Right cardiac atrium (tissue), 5 donors: ENCODE measurements around the gene MT4. TPM values are rescaled to one million over a fixed set of nuclear protein-coding genes. Genes with fewer than 3 reads are reported as not detected.

Experiments used
- ATAC-seq, 2 donors: fragments of 200-7000 bp; cut with Tn5 transposase; one replicate each; pipeline versions ENCODE4 v1.8.0 to v1.9.1; 2020; ENCODE audit warnings: moderate library complexity in 2 of 2, mild to moderate bottlenecking in 1 of 2
- DNase-seq, 3 donors: peaks; one replicate each; pipeline ENCODE4 v3.0.0-alpha.2; 2020
- H3K27ac ChIP-seq: one replicate; pipeline ENCODE4 v1.5.1; 2013; ENCODE audit warnings: mild to moderate bottlenecking, low read length, control low read depth, moderate library complexity
- H3K27me3 ChIP-seq: one replicate; pipeline ENCODE4 v1.6.1; 2013; ENCODE audit not compliant: control insufficient read depth, insufficient read depth
- H3K4me1 ChIP-seq: one replicate; pipeline ENCODE4 v1.6.1; 2013; ENCODE audit warnings: low read length; ENCODE audit not compliant: control insufficient read depth, insufficient read depth
- H3K4me3 ChIP-seq: one replicate; pipeline ENCODE4 v1.5.1; 2013; ENCODE audit warnings: low read length, control low read depth
- H3K9me3 ChIP-seq: one replicate; pipeline ENCODE4 v1.6.1; 2013; ENCODE audit warnings: low read length; ENCODE audit not compliant: control insufficient read depth
- WGBS: extraction: QIAGEN DNeasy Blood & Tissue Kit; methylation state at CpG from one replicate; pipeline ENCODE4 v1.1.7; 2013; 5-methylcytosine and 5-hydroxymethylcytosine counted together
- intact Hi-C, 4 donors: fragments of 100-400 bp; cut with DNase I; formaldehyde crosslinking; loops; one replicate each; pipeline versions ENCODE4 v1.11.0 to v1.14.0; 2022 to 2023
- polyA plus RNA-seq: library from polyadenylated mRNA; stranded (reverse); fragments of 200-250 nt; gene quantifications from one replicate; pipeline ENCODE4 v1.2.3, GENCODE V29; 2013
- total RNA-seq, 4 donors: library from RNA; stranded (reverse); fragmentation: NEBNext Ultra II Directional; extraction: Animal tissue kit (Norgen Biotek cat#: 25700); gene quantifications; one replicate each; pipeline ENCODE4 v1.2.1, GENCODE V29; 2021
- donor health status: healthy with polysubstance abuse.
- donor health status: DM: no; HTN: yes; CAD: no.
- donor health status: DM: no; HTN: no; CAD: no.
- donor health status: DM: no; HTN: yes; CAD: no; lungs with severe emphysema.
- donor health status: DM: yes; HTN: yes; CAD: no.

Gene MT4
- total and polyA plus RNA-seq, 5 donors: not detected

DNA sequence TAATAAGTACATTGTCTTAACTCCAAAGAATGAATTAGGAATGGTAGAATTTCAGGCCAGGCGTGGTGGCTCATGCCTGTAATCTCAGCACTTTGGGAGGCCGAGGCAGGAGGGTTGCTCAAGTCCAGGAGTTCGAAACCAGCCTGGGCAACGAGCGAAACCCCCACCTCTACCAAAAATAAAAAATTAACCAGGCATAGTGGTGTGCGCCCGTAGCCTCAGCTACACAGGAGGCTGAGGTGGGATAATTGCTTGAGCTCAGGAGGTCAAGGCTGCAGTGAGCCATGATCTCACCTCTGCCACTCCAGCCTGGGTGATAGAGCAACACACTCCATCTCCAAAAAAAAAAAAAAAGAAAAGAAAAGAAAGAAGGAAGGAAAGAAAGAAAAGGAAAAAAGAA lies 26.5 kb upstream of the MT4 start:
- Histone ChIP-seq H3K27me3 (no peaks in the 10 kb centered on the region), H3K4me3 (no peak overlapping the region), H3K27ac (no peak overlapping the region), H3K9me3 (no peaks in the 10 kb centered on the region), H3K4me1 (no peaks in the 10 kb centered on the region)
- intact Hi-C loops: no loop called here
- WGBS: 88% methylated on average over 7 of the region's 7 CpGs
- ATAC-seq (no peak), DNase-seq (no peak)

- WGBS: 52% methylated on average over 4 of the region's 4 CpGs
- ATAC-seq (peak in 1 of 2 donors; percentile 53), DNase-seq (peak in 2 of 3 donors; percentile 40 to 60)
- intact Hi-C loops: loop anchor here in 1 of 4 donors (10.0 kb wide), 1 partner anchor 55 kb away; no protein-coding TSS in a partner anchor
- Histone ChIP-seq H3K9me3 (no peaks in the 10 kb centered on the region), H3K27me3 (no peaks in the 10 kb centered on the region), H3K27ac (no peak overlapping the region), H3K4me3 (no peak overlapping the region), H3K4me1 (no peaks in the 10 kb centered on the region)
Observed at GRCh38 chr16:56539656-56540055, 25.2 kb upstream of the MT4 start.

- intact Hi-C loops: loop anchor here in 1 of 4 donors (10.0 kb wide), 1 partner anchor 53 kb away; no protein-coding TSS in a partner anchor
- no peaks in the 10 kb centered on the region for H3K4me1 ChIP-seq
- no peak overlapping the region for H3K4me3 ChIP-seq
- no peaks in the 10 kb centered on the region for H3K9me3 ChIP-seq
- ATAC-seq (no peak), DNase-seq (no peak)
- WGBS: 31% methylated on average over 2 of the region's 2 CpGs
- no peaks in the 10 kb centered on the region for H3K27me3 ChIP-seq
- H3K27ac ChIP-seq: no peak overlapping the region
Observed at GRCh38 chr16:56542039-56542438, 22.8 kb upstream of the MT4 start.

DNA sequence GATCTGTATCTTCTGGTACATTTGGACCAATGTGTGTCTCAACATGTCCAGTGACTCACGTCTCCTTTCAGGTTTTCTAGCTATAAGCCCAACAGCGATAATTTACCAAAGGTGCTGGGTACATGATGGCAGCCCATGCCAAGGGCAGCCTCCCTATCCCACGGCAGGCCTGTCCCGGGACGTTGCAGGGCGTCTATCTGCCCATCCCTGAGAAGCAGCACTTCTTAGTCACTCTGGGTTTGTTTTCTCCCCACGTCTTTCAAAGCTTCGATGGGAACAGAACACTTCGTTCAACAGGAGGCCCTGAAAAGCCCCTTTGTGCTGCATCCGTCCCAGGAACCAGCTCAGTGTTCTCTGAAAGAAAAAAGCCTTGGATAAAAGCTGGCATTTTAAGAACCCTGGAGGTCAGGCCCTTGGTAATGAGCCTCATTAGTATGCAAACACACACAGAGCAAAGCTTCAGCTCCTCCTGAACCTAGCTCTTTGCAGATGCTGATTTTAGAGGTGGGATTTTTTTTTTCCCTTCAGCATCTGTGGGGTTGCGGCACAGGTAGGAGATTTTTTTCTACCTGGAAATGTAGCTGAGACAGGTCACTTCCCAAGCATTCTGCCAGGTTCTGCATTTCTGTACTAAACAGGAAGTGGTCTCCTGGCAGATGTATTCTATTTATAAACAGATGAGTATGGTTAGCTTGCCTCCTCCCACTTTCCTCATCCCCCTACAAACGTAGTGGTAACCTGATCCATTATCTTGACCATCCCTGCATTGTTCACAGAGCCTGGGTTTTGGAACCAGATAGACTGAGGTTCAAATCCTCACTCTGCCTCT lies 17.5 kb upstream of the MT4 start:
- Histone ChIP-seq H3K4me3 (no peak overlapping the region), H3K27me3 (no peaks in the 10 kb centered on the region), H3K4me1 (peaks cover 2% of the 10 kb centered on the region), H3K27ac (peak overlapping the region; percentile 53), H3K9me3 (no peaks in the 10 kb centered on the region)
- DNase-seq: no peak
- ATAC-seq: no peak
- WGBS: 27% methylated on average over 12 of the region's 12 CpGs
- intact Hi-C loops: loop anchor here in 1 of 4 donors (10.0 kb wide), 1 partner anchor 47 kb away; no protein-coding TSS in a partner anchor

GRCh38 chr16:56547949-56548567 lies 16.8 kb upstream of the MT4 start:
- Histone ChIP-seq H3K4me1 (peaks cover 4% of the 10 kb centered on the region), H3K27me3 (no peaks in the 10 kb centered on the region), H3K27ac (peak overlapping the region; percentile 53), H3K9me3 (no peaks in the 10 kb centered on the region), H3K4me3 (no peak overlapping the region)
- intact Hi-C loops: loop anchor here in 1 of 4 donors (10.0 kb wide), 1 partner anchor 47 kb away; no protein-coding TSS in a partner anchor
- WGBS: 73% methylated on average over 4 of the region's 4 CpGs
- DNase-seq (no peak), ATAC-seq (no peak)

DNA sequence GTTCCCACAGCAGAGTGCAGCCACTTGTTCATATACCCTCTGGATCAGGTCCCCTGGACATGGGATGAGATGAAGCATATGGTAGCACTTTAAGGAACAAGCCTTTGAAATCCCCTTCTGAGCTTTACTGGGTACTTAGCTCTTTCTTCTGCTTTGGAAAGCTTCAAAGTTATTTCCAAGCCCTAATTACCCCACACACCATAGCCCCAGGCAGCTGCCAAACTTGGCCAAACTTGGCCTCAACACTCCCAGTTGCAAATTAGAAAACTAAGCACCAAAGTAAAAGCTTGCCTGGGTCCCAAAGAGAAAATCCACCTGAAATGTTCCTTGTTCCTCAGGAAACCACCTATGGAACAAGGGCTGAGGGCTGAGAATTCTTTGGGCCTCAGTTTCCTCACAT lies 15.7 kb upstream of the MT4 start:
- Histone ChIP-seq H3K4me1 (peaks cover 4% of the 10 kb centered on the region), H3K27ac (no peak overlapping the region), H3K9me3 (no peaks in the 10 kb centered on the region), H3K27me3 (no peaks in the 10 kb centered on the region), H3K4me3 (no peak overlapping the region)
- intact Hi-C loops: loop anchor here in 1 of 4 donors (10.0 kb wide), 1 partner anchor 46 kb away; no protein-coding TSS in a partner anchor
- DNase-seq (no peak), ATAC-seq (no peak)

DNA sequence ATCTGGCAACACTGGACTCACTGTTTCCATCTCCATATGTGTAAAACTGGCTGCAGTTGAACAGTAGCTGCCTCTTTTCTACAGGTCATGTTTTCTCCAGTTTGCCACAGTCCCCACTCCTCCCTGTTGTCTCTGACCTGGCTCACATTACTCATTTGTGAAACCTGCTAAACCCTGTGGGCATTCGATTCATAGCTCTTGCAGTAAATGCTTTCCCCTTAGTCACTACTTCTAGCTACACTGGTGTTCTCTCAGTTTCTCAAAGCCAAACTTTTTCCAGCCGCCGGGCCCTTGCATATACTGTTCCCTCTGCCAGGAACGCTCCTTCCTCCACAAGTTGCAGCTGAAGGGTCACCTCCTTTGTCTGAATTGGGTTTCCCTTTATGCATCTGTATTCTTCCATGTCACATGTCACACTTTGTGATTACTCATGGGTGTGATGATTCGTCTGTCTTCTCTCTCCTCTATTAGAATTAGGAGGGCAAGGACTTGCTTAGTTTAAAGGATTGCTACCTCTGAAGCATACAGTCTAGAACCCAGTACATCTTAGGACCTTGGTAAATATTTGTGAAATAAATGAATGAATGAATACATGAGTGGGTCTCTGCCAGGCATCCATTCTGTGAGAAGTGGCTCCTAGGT lies 15.0 kb upstream of the MT4 start:
- Histone ChIP-seq H3K4me3 (no peak overlapping the region), H3K27ac (no peak overlapping the region), H3K4me1 (peaks cover 4% of the 10 kb centered on the region), H3K27me3 (no peaks in the 10 kb centered on the region), H3K9me3 (no peaks in the 10 kb centered on the region)
- ATAC-seq (no peak), DNase-seq (no peak)
- 88% methylated on average over 5 of the region's 5 CpGs for WGBS
- intact Hi-C loops: loop anchor here in 1 of 4 donors (10.0 kb wide), 1 partner anchor 45 kb away; no protein-coding TSS in a partner anchor

DNA sequence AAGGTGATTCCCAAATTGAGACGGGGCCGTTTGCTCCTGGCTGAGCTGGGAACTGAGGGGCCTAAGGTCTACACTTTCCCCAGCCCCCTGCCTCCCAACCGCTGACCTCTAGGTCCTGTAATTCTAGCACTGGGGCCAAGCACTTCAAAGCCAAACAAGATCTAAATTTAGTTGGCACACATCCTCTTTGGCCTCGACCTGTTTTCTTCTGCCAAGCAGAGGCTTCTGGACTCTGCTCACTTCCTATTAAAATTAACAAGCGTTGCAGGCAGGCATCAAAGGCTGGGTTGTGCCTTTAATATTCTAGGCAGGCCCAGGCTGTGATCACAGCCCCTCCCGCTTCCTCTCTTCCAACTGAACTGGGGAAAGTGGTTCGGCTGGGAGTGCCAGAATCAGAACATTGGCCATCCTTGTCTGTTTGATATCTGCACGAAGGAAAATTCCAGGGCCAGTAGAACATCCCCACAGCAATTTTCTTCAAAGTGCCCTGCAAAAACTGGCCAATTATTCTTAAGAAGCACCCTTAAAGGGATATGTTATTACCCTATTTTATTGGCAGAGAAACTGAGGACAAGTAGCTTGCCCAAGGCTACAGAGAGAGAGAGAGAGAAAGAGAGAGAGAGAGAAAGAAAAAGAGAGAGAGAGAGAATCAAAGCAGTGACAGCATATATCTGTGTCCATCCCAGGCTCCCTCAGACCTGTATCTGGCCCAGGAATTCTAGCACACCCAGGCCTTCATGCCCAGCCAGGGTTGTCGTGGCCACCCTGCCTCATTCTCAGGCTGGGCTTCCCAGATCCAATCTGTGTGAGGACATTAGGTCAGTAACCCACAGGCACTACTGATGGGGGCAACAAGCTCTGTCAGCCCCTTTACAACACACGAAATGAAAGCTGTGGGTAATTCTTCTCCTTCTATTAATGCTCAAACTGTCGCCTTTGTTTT lies 12.8 kb upstream of the MT4 start:
- intact Hi-C loops: no loop called here
- DNase-seq (peak in 2 of 3 donors; percentile 17 to 47), ATAC-seq (peak; percentile 53 to 74)
- Histone ChIP-seq H3K9me3 (no peaks in the 10 kb centered on the region), H3K4me3 (no peak overlapping the region), H3K4me1 (peaks cover 4% of the 10 kb centered on the region), H3K27ac (no peak overlapping the region), H3K27me3 (no peaks in the 10 kb centered on the region)
- 25% methylated on average over 11 of the region's 11 CpGs for WGBS

DNA sequence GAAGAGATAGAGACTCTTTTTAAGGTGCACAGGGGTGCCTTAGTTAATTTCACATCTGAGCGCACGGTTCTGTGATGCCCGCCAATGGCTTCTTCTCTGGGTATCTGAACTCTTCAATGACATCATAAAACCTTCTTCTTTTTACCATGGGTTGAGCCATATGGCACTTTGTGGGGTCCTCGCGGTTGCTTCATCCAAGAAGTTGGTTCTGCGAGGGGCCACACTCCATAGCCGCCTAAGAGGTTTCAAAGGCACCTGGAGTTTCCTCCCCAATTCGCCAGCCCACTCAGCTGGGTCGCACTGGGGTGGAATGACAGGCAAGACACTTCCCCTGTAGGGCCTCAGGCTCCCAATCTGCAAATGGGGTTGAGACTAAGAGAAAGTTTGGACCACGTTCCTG lies 10.4 kb upstream of the MT4 start:
- Histone ChIP-seq H3K9me3 (no peaks in the 10 kb centered on the region), H3K4me1 (peaks cover 4% of the 10 kb centered on the region), H3K27me3 (no peaks in the 10 kb centered on the region), H3K4me3 (no peak overlapping the region), H3K27ac (no peak overlapping the region)
- intact Hi-C loops: no loop called here
- 89% methylated on average over 10 of the region's 10 CpGs for WGBS
- no peak for ATAC-seq
- DNase-seq: no peak

- Histone ChIP-seq H3K9me3 (no peaks in the 10 kb centered on the region), H3K4me3 (no peak overlapping the region), H3K27ac (no peak overlapping the region), H3K4me1 (no peaks in the 10 kb centered on the region), H3K27me3 (no peaks in the 10 kb centered on the region)
- ATAC-seq (no peak), DNase-seq (no peak)
- 69% methylated on average over 8 of the region's 8 CpGs for WGBS
- intact Hi-C loops: no loop called here
Observed at GRCh38 chr16:56558024-56558747, 6.7 kb upstream of the MT4 start.
